CD14-positive monocyte (primary cell): ENCODE results near the gene BUD31. TPM values are rescaled to one million over a fixed set of nuclear protein-coding genes. Genes with fewer than 3 reads are reported as not detected.

ENCODE experiments used
- DNase-seq, 3 donors: peaks; one replicate each; pipeline ENCODE4 v3.0.0-alpha.2; 2011 to 2022
- H2AFZ ChIP-seq: 2 replicates; pipeline ENCODE4 v1.6.0; 2012; ENCODE audit warnings: mild to moderate bottlenecking, low read depth, low read length, inconsistent platforms; ENCODE audit not compliant: insufficient read depth, poor library complexity, severe bottlenecking
- H3K27ac ChIP-seq, 2 donors: 1 replicate in 1 of 2; 2 replicates in 1 of 2; pipeline ENCODE4 v1.5.1; 2012 to 2013; ENCODE audit warnings: low read length in 2 of 2, control low read depth in 1 of 2, inconsistent platforms in 1 of 2, low read depth in 1 of 2, mild to moderate bottlenecking in 1 of 2
- H3K27me3 ChIP-seq, 2 donors: one replicate each; pipeline versions ENCODE4 v1.6.0 to v1.6.1; 2011 to 2013; ENCODE audit warnings: low read length in 2 of 2; ENCODE audit not compliant: control insufficient read depth in 2 of 2, insufficient read depth in 2 of 2
- H3K36me3 ChIP-seq, 2 donors: replicated peaks in 1 of 2; 1 replicate in 1 of 2; 2 replicates in 1 of 2; pipeline versions ENCODE4 v1.5.1 to v1.6.1; 2012 to 2013; ENCODE audit warnings: low read length in 2 of 2, control low read depth in 1 of 2, inconsistent platforms in 1 of 2, mild to moderate bottlenecking in 1 of 2; ENCODE audit not compliant: insufficient read depth in 2 of 2, control insufficient read depth in 1 of 2
- H3K4me1 ChIP-seq, 2 donors: 1 replicate in 1 of 2; 2 replicates in 1 of 2; pipeline versions ENCODE4 v1.5.1 to v1.6.1; 2012 to 2013; ENCODE audit warnings: low read length in 2 of 2, control low read depth in 1 of 2, inconsistent platforms in 1 of 2, mild to moderate bottlenecking in 1 of 2, moderate library complexity in 1 of 2; ENCODE audit not compliant: insufficient read depth in 2 of 2, control insufficient read depth in 1 of 2
- H3K4me2 ChIP-seq: replicated peaks from 2 replicates; pipeline ENCODE3; 2012; ENCODE audit warnings: low read length, moderate library complexity, mild to moderate bottlenecking; ENCODE audit not compliant: poor library complexity, severe bottlenecking; ENCODE audit errors: extremely low read depth
- H3K4me3 ChIP-seq, 3 experiments: fragments of 200-600 bp in 1 of 3; sonication (generic) in 1 of 3; replicated peaks in 1 of 3; 1 replicate in 2 of 3; 2 replicates in 1 of 3; pipeline ENCODE4 v1.5.1; 2011 to 2013; ENCODE audit warnings: low read length in 3 of 3, mild to moderate bottlenecking in 3 of 3, control low read depth in 2 of 3, low read depth in 2 of 3, inconsistent platforms in 1 of 3, moderate library complexity in 1 of 3
- H3K79me2 ChIP-seq: 2 replicates; pipeline ENCODE4 v1.6.0; 2012; ENCODE audit warnings: mild to moderate bottlenecking, control low read depth, inconsistent platforms, low read length, moderate library complexity; ENCODE audit not compliant: insufficient read depth
- H3K9ac ChIP-seq: 2 replicates; pipeline ENCODE4 v1.6.0; 2017; ENCODE audit warnings: low read length, mild to moderate bottlenecking; ENCODE audit not compliant: insufficient read depth, poor library complexity, severe bottlenecking
- H3K9me3 ChIP-seq, 2 donors: replicated peaks in 1 of 2; 1 replicate in 1 of 2; 2 replicates in 1 of 2; pipeline versions ENCODE4 v1.5.1 to v1.6.1; 2012 to 2013; ENCODE audit warnings: low read length in 2 of 2, control low read depth in 1 of 2; ENCODE audit not compliant: control insufficient read depth in 1 of 2, insufficient read depth in 1 of 2
- H4K20me1 ChIP-seq: 2 replicates; pipeline ENCODE4 v1.6.0; 2012; ENCODE audit warnings: mild to moderate bottlenecking, low read length, control low read depth, moderate library complexity; ENCODE audit not compliant: insufficient read depth
- H3K27ac Mint-ChIP-seq, 7 donors: one replicate each; pipeline ENCODE4 v1.8.0; 2020; ENCODE audit warnings: mild to moderate bottlenecking in 7 of 7, mixed read lengths in 7 of 7, moderate library complexity in 6 of 7, inconsistent platforms in 2 of 7
- H3K27me3 Mint-ChIP-seq, 3 donors: one replicate each; pipeline ENCODE4 v1.8.0; 2021 to 2022; ENCODE audit warnings: low read depth in 3 of 3, mild to moderate bottlenecking in 3 of 3, mixed read lengths in 3 of 3, moderate library complexity in 3 of 3, inconsistent platforms in 1 of 3
- H3K36me3 Mint-ChIP-seq, 2 donors: one replicate each; pipeline ENCODE4 v1.8.0; 2020; ENCODE audit warnings: mixed read lengths in 2 of 2, inconsistent platforms in 1 of 2, mild to moderate bottlenecking in 1 of 2
- H3K4me1 Mint-ChIP-seq: one replicate; pipeline ENCODE4 v1.8.0; 2020; ENCODE audit warnings: mild to moderate bottlenecking, mixed read lengths
- H3K4me3 Mint-ChIP-seq, 2 donors: one replicate each; pipeline ENCODE4 v1.8.0; 2020; ENCODE audit warnings: mild to moderate bottlenecking in 2 of 2, mixed read lengths in 2 of 2, moderate library complexity in 1 of 2
- H3K9me3 Mint-ChIP-seq, 7 donors: one replicate each; pipeline ENCODE4 v1.8.0; 2020 to 2022; ENCODE audit warnings: mixed read lengths in 7 of 7, mild to moderate bottlenecking in 6 of 7, moderate library complexity in 6 of 7, inconsistent platforms in 2 of 7
- WGBS: methylation state at CpG from one replicate; pipeline ENCODE4 v1.1.5; 2013; ENCODE audit warnings: missing lambda C conversion rate; ENCODE audit not compliant: insufficient coverage; 5-methylcytosine and 5-hydroxymethylcytosine counted together
- intact Hi-C, 2 donors: fragments of 100-400 bp; cut with micrococcal nuclease; formaldehyde crosslinking; loops; one replicate each; pipeline versions ENCODE4 v1.15.0 to v1.15.1; 2023
- polyA plus RNA-seq, 3 donors: library from polyadenylated mRNA; depleted of rRNA in 1 of 3; unstranded in 2 of 3; stranded (reverse) in 1 of 3; fragments of 300-500 nt in 2 of 3; fragments of >200 nt in 1 of 3; fragmentation: Illumina TruSeq in 2 of 3; gene quantifications; 1 replicate in 2 of 3; 2 replicates in 1 of 3; pipeline ENCODE4 v1.2.3, GENCODE V29; 2012 to 2021
- TF ChIP-seq, protein P1 (sequence below): fragments of 200-600 bp; IDR thresholded peaks from one replicate; pipeline ENCODE4 v1.8.0; 2022; ENCODE audit warnings: antibody characterized with exemption, mild to moderate bottlenecking

Gene BUD31
- polyA plus RNA-seq, 3 donors, result 34.3 to 256 (median 241) TPM

DNA sequence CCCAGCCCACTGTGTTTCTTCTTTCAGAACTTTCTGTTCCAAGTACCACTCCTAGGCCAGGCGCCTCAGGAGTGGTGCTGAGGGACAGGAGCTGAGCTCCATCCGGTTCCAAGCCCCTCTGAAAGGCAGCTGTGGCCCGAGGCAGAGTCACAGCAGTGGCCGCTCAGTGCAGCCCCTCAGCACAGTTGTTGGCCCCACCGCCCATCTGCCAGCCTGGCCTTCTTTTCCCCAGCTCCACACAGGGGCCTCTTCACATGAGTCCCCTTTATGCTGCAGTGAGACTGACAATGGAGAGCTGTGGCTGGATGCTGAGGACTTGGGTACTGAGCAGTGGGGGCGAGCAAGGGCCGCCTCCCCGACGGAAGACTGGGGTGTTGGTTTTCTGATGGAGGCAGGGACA is 9.5 kb downstream of the BUD31 start:
- H3K4me1 Mint-ChIP-seq, result no peaks in the 10 kb centered on the region
- no peak overlapping the region for H3K9ac ChIP-seq

DNA sequence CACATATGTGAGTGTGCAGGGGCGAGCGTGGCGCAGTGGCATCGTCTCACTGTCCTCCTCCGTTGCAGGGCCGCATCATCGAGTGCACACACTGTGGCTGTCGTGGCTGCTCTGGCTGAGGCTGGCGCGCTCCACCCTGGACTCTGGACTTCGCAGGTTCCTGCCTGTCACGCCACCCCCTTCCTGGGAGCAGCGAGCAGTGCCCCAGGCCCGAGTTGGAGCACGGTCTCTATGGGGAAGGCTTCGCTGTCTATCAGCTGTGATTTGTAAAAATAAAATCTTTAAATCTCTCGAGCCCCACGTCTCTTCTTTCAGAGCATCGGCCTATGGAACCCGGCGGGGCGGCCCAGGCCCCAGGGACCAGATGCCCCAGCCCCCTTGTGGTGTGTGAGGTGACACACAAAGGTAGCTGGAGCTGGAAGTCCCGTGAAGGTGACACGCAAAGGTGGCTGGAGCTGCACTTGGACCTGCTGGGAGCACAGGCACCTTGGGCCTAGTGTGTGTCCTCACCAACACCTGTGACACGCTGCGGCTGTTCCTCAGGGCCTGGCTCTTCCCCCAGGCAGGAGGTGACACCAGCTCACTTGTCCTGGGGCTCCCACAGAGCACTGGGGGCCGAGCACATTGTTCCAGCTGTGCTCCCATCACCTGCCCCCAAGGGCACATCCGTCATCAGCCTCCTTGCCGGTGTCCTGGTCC is 10.7 kb downstream of the BUD31 start:
- Histone ChIP-seq H2AFZ (no peak overlapping the region), H3K36me3 (peaks cover 73 to 97% of the 10 kb centered on the region in 2 donors), H3K27ac (no peak overlapping the region), H3K27me3 (no peaks in the 10 kb centered on the region), H3K9me3 (no peaks in the 10 kb centered on the region), H3K4me1 (no peaks in the 10 kb centered on the region), H3K79me2 (no peaks in the 10 kb centered on the region), H3K4me3 (no peak overlapping the region), H3K4me2 (no peak overlapping the region), H4K20me1 (peaks cover 30% of the 10 kb centered on the region), H3K9ac (no peak overlapping the region)
- TF ChIP-seq, protein P1, sequence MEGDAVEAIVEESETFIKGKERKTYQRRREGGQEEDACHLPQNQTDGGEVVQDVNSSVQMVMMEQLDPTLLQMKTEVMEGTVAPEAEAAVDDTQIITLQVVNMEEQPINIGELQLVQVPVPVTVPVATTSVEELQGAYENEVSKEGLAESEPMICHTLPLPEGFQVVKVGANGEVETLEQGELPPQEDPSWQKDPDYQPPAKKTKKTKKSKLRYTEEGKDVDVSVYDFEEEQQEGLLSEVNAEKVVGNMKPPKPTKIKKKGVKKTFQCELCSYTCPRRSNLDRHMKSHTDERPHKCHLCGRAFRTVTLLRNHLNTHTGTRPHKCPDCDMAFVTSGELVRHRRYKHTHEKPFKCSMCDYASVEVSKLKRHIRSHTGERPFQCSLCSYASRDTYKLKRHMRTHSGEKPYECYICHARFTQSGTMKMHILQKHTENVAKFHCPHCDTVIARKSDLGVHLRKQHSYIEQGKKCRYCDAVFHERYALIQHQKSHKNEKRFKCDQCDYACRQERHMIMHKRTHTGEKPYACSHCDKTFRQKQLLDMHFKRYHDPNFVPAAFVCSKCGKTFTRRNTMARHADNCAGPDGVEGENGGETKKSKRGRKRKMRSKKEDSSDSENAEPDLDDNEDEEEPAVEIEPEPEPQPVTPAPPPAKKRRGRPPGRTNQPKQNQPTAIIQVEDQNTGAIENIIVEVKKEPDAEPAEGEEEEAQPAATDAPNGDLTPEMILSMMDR, result no peak
- Mint-ChIP-seq H3K27ac (peak overlapping the region in 1 of 7 donors; percentile 54), H3K4me3 (no peak overlapping the region), H3K36me3 (peaks cover 77 to 89% of the 10 kb centered on the region in 2 donors), H3K27me3 (peaks cover 0 to 2% (median 0%) of the 10 kb centered on the region in 3 donors), H3K9me3 (peaks cover 0 to 5% (median 2%) of the 10 kb centered on the region in 7 donors), H3K4me1 (no peaks in the 10 kb centered on the region)
- intact Hi-C loops, result no loop called here
- DNase-seq, result no peak
- 94% methylated on average over 24 of the region's 29 CpGs for WGBS

More for the DNA sequence above, 9.5 kb downstream of the BUD31 start:
- Histone ChIP-seq H3K9me3 (no peaks in the 10 kb centered on the region), H2AFZ (no peak overlapping the region), H3K4me1 (no peaks in the 10 kb centered on the region), H4K20me1 (peaks cover 34% of the 10 kb centered on the region), H3K4me3 (no peak overlapping the region), H3K79me2 (no peaks in the 10 kb centered on the region), H3K4me2 (no peak overlapping the region), H3K27ac (no peak overlapping the region), H3K27me3 (no peaks in the 10 kb centered on the region), H3K36me3 (peaks cover 72 to 97% of the 10 kb centered on the region in 2 donors)
- Mint-ChIP-seq H3K27ac (peak overlapping the region in 2 of 7 donors; percentile 4 to 13), H3K27me3 (peaks cover 0 to 2% (median 0%) of the 10 kb centered on the region in 3 donors), H3K9me3 (peaks cover 0 to 5% (median 2%) of the 10 kb centered on the region in 7 donors), H3K4me3 (no peak overlapping the region), H3K36me3 (peaks cover 71 to 88% of the 10 kb centered on the region in 2 donors)
- 100% methylated on average over 8 of the region's 9 CpGs for WGBS
- TF ChIP-seq, protein P1, result no peak
- intact Hi-C loops, result no loop called here
- DNase-seq, result no peak
